Fibroblast of mammary gland (primary cell): ENCODE data around the gene VSIR.

Source experiments
- DNase-seq: peaks from one replicate; pipeline ENCODE4 v3.0.0-alpha.2; 2010; ENCODE audit warnings: low read depth
- H3K4me3 ChIP-seq: 2 replicates; pipeline ENCODE4 v1.5.1; 2011; ENCODE audit warnings: low read depth, mild to moderate bottlenecking, low read length, moderate library complexity; ENCODE audit not compliant: control insufficient read depth
- TF ChIP-seq, protein P1 (sequence below): conservative IDR thresholded peaks from 2 replicates; pipeline ENCODE4 v1.5.1; 2011; ENCODE audit warnings: low read depth, low read length, inconsistent platforms; ENCODE audit not compliant: control insufficient read depth, insufficient read depth

Gene VSIR

GRCh38 chr10:71727105-71727737, 46.1 kb downstream of the VSIR start:
- DNase-seq = no peak

DNA sequence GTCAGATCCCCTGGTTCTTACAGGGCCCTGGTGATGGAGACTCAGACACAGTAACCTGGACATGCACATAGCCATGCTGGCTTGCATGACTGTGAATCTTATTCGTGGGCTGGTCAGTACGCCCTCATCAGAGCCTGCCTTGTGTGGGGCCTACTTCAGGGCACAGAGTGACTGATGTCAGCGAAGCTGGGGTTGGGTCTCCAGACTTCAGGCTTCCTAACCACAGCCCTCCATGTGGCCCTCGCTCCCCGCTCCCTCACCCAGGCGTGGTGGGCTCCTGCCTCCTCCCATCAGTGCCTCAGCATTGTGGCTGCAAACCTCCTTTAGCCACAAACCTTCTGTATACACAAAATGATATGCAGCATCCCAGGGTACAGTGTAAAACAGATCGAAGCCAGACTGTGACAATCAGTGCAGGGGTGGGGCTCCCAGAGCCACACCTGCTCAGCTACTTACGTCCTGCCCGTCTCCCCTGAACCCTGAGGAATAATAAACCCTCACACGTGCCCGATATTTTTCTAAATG, 46.7 kb downstream of the VSIR start:
- no peak overlapping the region for H3K4me3 ChIP-seq
- no peak for DNase-seq
- TF ChIP-seq, protein P1, sequence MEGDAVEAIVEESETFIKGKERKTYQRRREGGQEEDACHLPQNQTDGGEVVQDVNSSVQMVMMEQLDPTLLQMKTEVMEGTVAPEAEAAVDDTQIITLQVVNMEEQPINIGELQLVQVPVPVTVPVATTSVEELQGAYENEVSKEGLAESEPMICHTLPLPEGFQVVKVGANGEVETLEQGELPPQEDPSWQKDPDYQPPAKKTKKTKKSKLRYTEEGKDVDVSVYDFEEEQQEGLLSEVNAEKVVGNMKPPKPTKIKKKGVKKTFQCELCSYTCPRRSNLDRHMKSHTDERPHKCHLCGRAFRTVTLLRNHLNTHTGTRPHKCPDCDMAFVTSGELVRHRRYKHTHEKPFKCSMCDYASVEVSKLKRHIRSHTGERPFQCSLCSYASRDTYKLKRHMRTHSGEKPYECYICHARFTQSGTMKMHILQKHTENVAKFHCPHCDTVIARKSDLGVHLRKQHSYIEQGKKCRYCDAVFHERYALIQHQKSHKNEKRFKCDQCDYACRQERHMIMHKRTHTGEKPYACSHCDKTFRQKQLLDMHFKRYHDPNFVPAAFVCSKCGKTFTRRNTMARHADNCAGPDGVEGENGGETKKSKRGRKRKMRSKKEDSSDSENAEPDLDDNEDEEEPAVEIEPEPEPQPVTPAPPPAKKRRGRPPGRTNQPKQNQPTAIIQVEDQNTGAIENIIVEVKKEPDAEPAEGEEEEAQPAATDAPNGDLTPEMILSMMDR = no peak

More at GRCh38 chr10:71727105-71727737, 46.1 kb downstream of the VSIR start:
- TF ChIP-seq, protein P1 = no peak
- no peak overlapping the region for H3K4me3 ChIP-seq

- DNase-seq = peak; percentile 36
- no peak overlapping the region for H3K4me3 ChIP-seq
- TF ChIP-seq, protein P1 = peak; percentile 49
Measured at GRCh38 chr10:71725998-71726579, 47.2 kb downstream of the VSIR start.

DNA sequence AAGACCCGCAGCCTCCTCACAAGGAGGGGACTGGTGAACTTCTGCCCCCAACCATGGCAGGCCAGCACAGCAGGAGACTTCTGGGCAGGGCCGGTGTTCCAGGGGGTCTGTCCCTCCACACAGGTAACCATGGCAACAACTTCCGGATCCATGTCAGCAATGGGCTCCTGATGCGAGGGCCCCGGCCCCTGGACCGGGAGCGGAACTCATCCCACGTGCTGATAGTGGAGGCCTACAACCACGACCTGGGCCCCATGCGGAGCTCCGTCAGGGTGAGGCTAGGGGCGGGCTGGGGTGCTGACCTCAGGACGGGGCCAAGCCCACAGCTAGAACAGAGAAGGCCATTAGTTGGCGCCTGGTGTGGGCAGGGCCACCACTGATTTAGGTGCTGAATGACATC, 48.1 kb downstream of the VSIR start:
- DNase-seq = no peak
- TF ChIP-seq, protein P1 = no peak
- no peak overlapping the region for H3K4me3 ChIP-seq

- TF ChIP-seq, protein P1 = no peak
- DNase-seq = no peak
- H3K4me3 ChIP-seq = no peak overlapping the region
Measured at GRCh38 chr10:71724539-71724938, 48.8 kb downstream of the VSIR start.

GRCh38 chr10:71723311-71723710, 50.0 kb downstream of the VSIR start:
- no peak overlapping the region for H3K4me3 ChIP-seq
- DNase-seq = no peak
- TF ChIP-seq, protein P1 = no peak

DNA sequence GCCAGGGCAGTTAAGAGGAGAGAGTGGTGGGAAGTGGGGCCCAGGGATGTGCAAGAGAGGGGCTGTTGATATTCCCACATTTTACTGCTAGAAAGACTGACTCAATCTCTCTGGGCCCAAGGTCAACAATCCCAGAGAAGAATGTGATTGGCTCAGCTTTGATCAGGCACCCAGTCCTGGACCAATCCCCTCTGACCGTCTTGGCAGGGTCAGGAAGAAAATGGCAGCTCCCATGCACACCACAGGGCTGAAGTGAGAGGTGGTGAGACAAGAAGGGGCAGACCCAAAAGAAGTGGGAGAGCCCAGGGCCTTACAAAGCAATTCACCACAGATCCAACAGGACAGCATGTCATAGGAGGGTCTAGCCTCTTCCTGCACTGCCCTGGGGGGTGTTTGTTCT, 50.5 kb downstream of the VSIR start:
- peak; percentile 6 for DNase-seq
- TF ChIP-seq, protein P1 = no peak
- no peak overlapping the region for H3K4me3 ChIP-seq
